ENCODE measurements around the gene CKAP2L. TPM values are rescaled to one million over a fixed set of nuclear protein-coding genes. Genes with fewer than 3 reads are reported as not detected.

Gene CKAP2L
- polyA plus RNA-seq, 1 donor: 6.2 TPM

- Histone ChIP-seq H3K27me3 (ENCODE audit: control insufficient read depth, insufficient read depth, low read length) (no peaks in the 10 kb centered on the region), H3K4me1 (ENCODE audit: control insufficient read depth, insufficient read depth, low read length) (no peaks in the 10 kb centered on the region), H3K4me3 (ENCODE audit: low read length) (no peak overlapping the region), H3K9me3 (ENCODE audit: control insufficient read depth, low read depth, low read length) (no peaks in the 10 kb centered on the region), H3K36me3 (ENCODE audit: control insufficient read depth, insufficient read depth, low read length) (no peaks in the 10 kb centered on the region), H3K27ac (ENCODE audit: low read length) (no peak overlapping the region)
- DNase-seq: no peak
- no CpG with 5 or more reads among the region's 5 CpGs for WGBS (ENCODE audit: insufficient coverage, low lambda C conversion rate)
These were observed 39.5 kb upstream of the CKAP2L start for GRCh38 chr2:112803691-112804521.

- Histone ChIP-seq H3K27ac (ENCODE audit: low read length) (no peak overlapping the region), H3K4me1 (ENCODE audit: control insufficient read depth, insufficient read depth, low read length) (no peaks in the 10 kb centered on the region), H3K9me3 (ENCODE audit: control insufficient read depth, low read depth, low read length) (no peaks in the 10 kb centered on the region), H3K4me3 (ENCODE audit: low read length) (no peak overlapping the region), H3K36me3 (ENCODE audit: control insufficient read depth, insufficient read depth, low read length) (no peaks in the 10 kb centered on the region), H3K27me3 (ENCODE audit: control insufficient read depth, insufficient read depth, low read length) (no peaks in the 10 kb centered on the region)
- no CpG with 5 or more reads among the region's 4 CpGs for WGBS (ENCODE audit: insufficient coverage, low lambda C conversion rate)
- DNase-seq: no peak
These were observed 36.6 kb upstream of the CKAP2L start for GRCh38 chr2:112800881-112801583.

GRCh38 chr2:112798979-112799975 is 34.9 kb upstream of the CKAP2L start:
- Histone ChIP-seq H3K4me3 (ENCODE audit: low read length) (no peak overlapping the region), H3K27me3 (ENCODE audit: control insufficient read depth, insufficient read depth, low read length) (no peaks in the 10 kb centered on the region), H3K4me1 (ENCODE audit: control insufficient read depth, insufficient read depth, low read length) (no peaks in the 10 kb centered on the region), H3K9me3 (ENCODE audit: control insufficient read depth, low read depth, low read length) (no peaks in the 10 kb centered on the region), H3K27ac (ENCODE audit: low read length) (no peak overlapping the region), H3K36me3 (ENCODE audit: control insufficient read depth, insufficient read depth, low read length) (no peaks in the 10 kb centered on the region)
- DNase-seq: no peak
- 100% methylated on average over 2 of the region's 8 CpGs for WGBS (ENCODE audit: insufficient coverage, low lambda C conversion rate)

- no peak overlapping the region for H3K4me3 ChIP-seq (ENCODE audit: low read length)
- DNase-seq: no peak
- H3K9me3 ChIP-seq (ENCODE audit: control insufficient read depth, low read depth, low read length): no peaks in the 10 kb centered on the region
- WGBS (ENCODE audit: insufficient coverage, low lambda C conversion rate): no CpG with 5 or more reads among the region's 1 CpG
- H3K36me3 ChIP-seq (ENCODE audit: control insufficient read depth, insufficient read depth, low read length): no peaks in the 10 kb centered on the region
- no peak overlapping the region for H3K27ac ChIP-seq (ENCODE audit: low read length)
- no peaks in the 10 kb centered on the region for H3K27me3 ChIP-seq (ENCODE audit: control insufficient read depth, insufficient read depth, low read length)
- no peaks in the 10 kb centered on the region for H3K4me1 ChIP-seq (ENCODE audit: control insufficient read depth, insufficient read depth, low read length)
These were observed 32.1 kb upstream of the CKAP2L start for GRCh38 chr2:112796486-112796885.

GRCh38 chr2:112795774-112796173 is 31.4 kb upstream of the CKAP2L start:
- H3K9me3 ChIP-seq (ENCODE audit: control insufficient read depth, low read depth, low read length): no peaks in the 10 kb centered on the region
- H3K36me3 ChIP-seq (ENCODE audit: control insufficient read depth, insufficient read depth, low read length): no peaks in the 10 kb centered on the region
- no CpG with 5 or more reads among the region's 1 CpG for WGBS (ENCODE audit: insufficient coverage, low lambda C conversion rate)
- no peak overlapping the region for H3K4me3 ChIP-seq (ENCODE audit: low read length)
- peak in 1 of 2 donors; percentile 30 for DNase-seq
- H3K27ac ChIP-seq (ENCODE audit: low read length): no peak overlapping the region
- no peaks in the 10 kb centered on the region for H3K4me1 ChIP-seq (ENCODE audit: control insufficient read depth, insufficient read depth, low read length)
- no peaks in the 10 kb centered on the region for H3K27me3 ChIP-seq (ENCODE audit: control insufficient read depth, insufficient read depth, low read length)

DNA sequence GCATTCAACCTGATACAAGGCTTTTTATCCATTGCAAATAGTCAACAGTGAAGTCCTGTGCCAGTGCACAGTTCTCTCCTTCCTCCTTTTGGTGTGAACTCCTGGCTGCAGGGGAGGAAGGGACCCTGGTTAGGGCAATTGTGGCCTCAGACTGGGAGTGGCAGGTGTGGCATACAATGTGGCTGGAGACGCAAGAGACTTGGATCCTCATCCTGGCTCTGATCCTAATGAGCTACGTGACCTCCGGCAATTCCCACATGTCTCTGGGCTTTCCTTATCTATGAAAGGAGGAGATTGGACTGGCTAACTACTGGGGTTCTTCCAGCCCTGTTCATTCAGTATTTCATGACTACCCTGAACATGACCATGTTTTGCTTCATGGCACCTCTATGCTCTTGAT is 30.4 kb upstream of the CKAP2L start:
- DNase-seq: peak in 1 of 2 donors; percentile 79
- H3K27me3 ChIP-seq (ENCODE audit: control insufficient read depth, insufficient read depth, low read length): no peaks in the 10 kb centered on the region
- no peaks in the 10 kb centered on the region for H3K9me3 ChIP-seq (ENCODE audit: control insufficient read depth, low read depth, low read length)
- H3K4me3 ChIP-seq (ENCODE audit: low read length): no peak overlapping the region
- no peaks in the 10 kb centered on the region for H3K36me3 ChIP-seq (ENCODE audit: control insufficient read depth, insufficient read depth, low read length)
- H3K27ac ChIP-seq (ENCODE audit: low read length): peak overlapping the region; percentile 10
- no CpG with 5 or more reads among the region's 3 CpGs for WGBS (ENCODE audit: insufficient coverage, low lambda C conversion rate)
- no peaks in the 10 kb centered on the region for H3K4me1 ChIP-seq (ENCODE audit: control insufficient read depth, insufficient read depth, low read length)

DNA sequence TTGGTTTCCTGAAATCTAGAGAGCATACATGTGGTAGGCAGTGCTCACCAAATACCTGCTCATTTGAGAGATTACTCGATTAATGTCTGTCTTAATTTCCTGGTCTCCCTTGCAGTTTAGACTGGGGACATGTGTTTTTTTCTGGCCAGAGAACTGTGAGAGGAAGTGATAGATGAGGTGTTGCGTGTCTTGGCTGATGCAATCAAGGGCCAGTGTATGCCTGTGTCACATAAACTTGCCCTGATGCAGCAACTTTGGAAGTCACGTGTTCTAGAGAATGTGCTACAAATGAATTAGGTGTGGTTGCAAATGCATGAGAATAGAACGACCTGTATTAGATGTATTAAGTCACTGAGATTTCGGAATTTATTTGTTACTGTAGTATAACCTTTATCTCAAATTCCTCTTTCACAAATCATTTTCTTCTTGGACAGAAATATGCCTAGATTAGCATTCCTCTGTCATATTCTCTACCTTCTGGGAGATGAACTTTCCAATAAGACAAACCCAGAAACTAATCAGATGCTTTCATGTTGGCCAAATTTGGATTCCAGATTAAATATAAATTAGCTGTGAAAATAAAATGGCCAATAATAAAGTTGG is 29.8 kb upstream of the CKAP2L start:
- no peaks in the 10 kb centered on the region for H3K9me3 ChIP-seq (ENCODE audit: control insufficient read depth, low read depth, low read length)
- no peaks in the 10 kb centered on the region for H3K27me3 ChIP-seq (ENCODE audit: control insufficient read depth, insufficient read depth, low read length)
- H3K4me3 ChIP-seq (ENCODE audit: low read length): no peak overlapping the region
- H3K36me3 ChIP-seq (ENCODE audit: control insufficient read depth, insufficient read depth, low read length): no peaks in the 10 kb centered on the region
- DNase-seq: peak; percentile 61 to 80
- WGBS (ENCODE audit: insufficient coverage, low lambda C conversion rate): no CpG with 5 or more reads among the region's 5 CpGs
- peak overlapping the region; percentile 10 for H3K27ac ChIP-seq (ENCODE audit: low read length)
- H3K4me1 ChIP-seq (ENCODE audit: control insufficient read depth, insufficient read depth, low read length): no peaks in the 10 kb centered on the region

- WGBS (ENCODE audit: insufficient coverage, low lambda C conversion rate): 80% methylated on average over 1 of the region's 3 CpGs
These were observed 29.1 kb upstream of the CKAP2L start for GRCh38 chr2:112793449-112793978.

GRCh38 chr2:112792419-112792818 is 28.0 kb upstream of the CKAP2L start:
- Histone ChIP-seq H3K27ac (ENCODE audit: low read length) (no peak overlapping the region), H3K27me3 (ENCODE audit: control insufficient read depth, insufficient read depth, low read length) (no peaks in the 10 kb centered on the region), H3K4me3 (ENCODE audit: low read length) (no peak overlapping the region), H3K36me3 (ENCODE audit: control insufficient read depth, insufficient read depth, low read length) (no peaks in the 10 kb centered on the region), H3K4me1 (ENCODE audit: control insufficient read depth, insufficient read depth, low read length) (no peaks in the 10 kb centered on the region), H3K9me3 (ENCODE audit: control insufficient read depth, low read depth, low read length) (no peaks in the 10 kb centered on the region)
- WGBS (ENCODE audit: insufficient coverage, low lambda C conversion rate): no CpG with 5 or more reads among the region's 5 CpGs
- no peak for DNase-seq

More at GRCh38 chr2:112793449-112793978, 29.1 kb upstream of the CKAP2L start:
- Histone ChIP-seq H3K27me3 (ENCODE audit: control insufficient read depth, insufficient read depth, low read length) (no peaks in the 10 kb centered on the region), H3K4me3 (ENCODE audit: low read length) (no peak overlapping the region), H3K9me3 (ENCODE audit: control insufficient read depth, low read depth, low read length) (no peaks in the 10 kb centered on the region), H3K4me1 (ENCODE audit: control insufficient read depth, insufficient read depth, low read length) (no peaks in the 10 kb centered on the region), H3K27ac (ENCODE audit: low read length) (no peak overlapping the region), H3K36me3 (ENCODE audit: control insufficient read depth, insufficient read depth, low read length) (no peaks in the 10 kb centered on the region)
- DNase-seq: no peak
